Right cardiac atrium (tissue), 5 donors: Measurements from ENCODE around the gene SF3A2. TPM values are rescaled to one million over a fixed set of nuclear protein-coding genes. Genes with fewer than 3 reads are reported as not detected.

Experiments
- ATAC-seq, 2 donors: fragments of 200-7000 bp; cut with Tn5 transposase; one replicate each; pipeline versions ENCODE4 v1.8.0 to v1.9.1; 2020; ENCODE audit warnings: moderate library complexity in 2 of 2, mild to moderate bottlenecking in 1 of 2
- DNase-seq, 3 donors: peaks; one replicate each; pipeline ENCODE4 v3.0.0-alpha.2; 2020
- H3K27ac ChIP-seq: one replicate; pipeline ENCODE4 v1.5.1; 2013; ENCODE audit warnings: mild to moderate bottlenecking, low read length, control low read depth, moderate library complexity
- H3K27me3 ChIP-seq: one replicate; pipeline ENCODE4 v1.6.1; 2013; ENCODE audit not compliant: control insufficient read depth, insufficient read depth
- H3K4me1 ChIP-seq: one replicate; pipeline ENCODE4 v1.6.1; 2013; ENCODE audit warnings: low read length; ENCODE audit not compliant: control insufficient read depth, insufficient read depth
- H3K4me3 ChIP-seq: one replicate; pipeline ENCODE4 v1.5.1; 2013; ENCODE audit warnings: low read length, control low read depth
- H3K9me3 ChIP-seq: one replicate; pipeline ENCODE4 v1.6.1; 2013; ENCODE audit warnings: low read length; ENCODE audit not compliant: control insufficient read depth
- WGBS: extraction: QIAGEN DNeasy Blood & Tissue Kit; methylation state at CpG from one replicate; pipeline ENCODE4 v1.1.7; 2013; 5-methylcytosine and 5-hydroxymethylcytosine counted together
- intact Hi-C, 4 donors: fragments of 100-400 bp; cut with DNase I; formaldehyde crosslinking; loops; one replicate each; pipeline versions ENCODE4 v1.11.0 to v1.14.0; 2022 to 2023
- polyA plus RNA-seq: library from polyadenylated mRNA; stranded (reverse); fragments of 200-250 nt; gene quantifications from one replicate; pipeline ENCODE4 v1.2.3, GENCODE V29; 2013
- total RNA-seq, 4 donors: library from RNA; stranded (reverse); fragmentation: NEBNext Ultra II Directional; extraction: Animal tissue kit (Norgen Biotek cat#: 25700); gene quantifications; one replicate each; pipeline ENCODE4 v1.2.1, GENCODE V29; 2021
- donor health status: healthy with polysubstance abuse.
- donor health status: DM: no; HTN: yes; CAD: no.
- donor health status: DM: no; HTN: no; CAD: no.
- donor health status: DM: no; HTN: yes; CAD: no; lungs with severe emphysema.
- donor health status: DM: yes; HTN: yes; CAD: no.

SF3A2 gene
- total and polyA plus RNA-seq, 5 donors, result 26.4 to 34.9 (median 32.7) TPM

GRCh38 chr19:2249010-2249866, 12.6 kb downstream of the SF3A2 start, which contains the start of gene AMH:
Gene AMH (plus strand): TSS chr19:2249323. CDS start chr19:2249333, 10 bp downstream.
- H3K9me3 ChIP-seq, result no peaks in the 10 kb centered on the region
- DNase-seq (peak in 2 of 3 donors; percentile 58 to 64), ATAC-seq (peak; percentile 1 to 5)
- no peak within 1 kb of the TSS for H3K4me3 ChIP-seq
- H3K4me1 ChIP-seq, result peaks cover 5% of the 10 kb centered on the region
- intact Hi-C loops, result no loop called here
- H3K27me3 ChIP-seq, result no peaks in the 10 kb centered on the region
- WGBS, result 71% methylated on average over 27 of the region's 27 CpGs
- H3K27ac ChIP-seq, result no peak within 1 kb of the TSS

DNA sequence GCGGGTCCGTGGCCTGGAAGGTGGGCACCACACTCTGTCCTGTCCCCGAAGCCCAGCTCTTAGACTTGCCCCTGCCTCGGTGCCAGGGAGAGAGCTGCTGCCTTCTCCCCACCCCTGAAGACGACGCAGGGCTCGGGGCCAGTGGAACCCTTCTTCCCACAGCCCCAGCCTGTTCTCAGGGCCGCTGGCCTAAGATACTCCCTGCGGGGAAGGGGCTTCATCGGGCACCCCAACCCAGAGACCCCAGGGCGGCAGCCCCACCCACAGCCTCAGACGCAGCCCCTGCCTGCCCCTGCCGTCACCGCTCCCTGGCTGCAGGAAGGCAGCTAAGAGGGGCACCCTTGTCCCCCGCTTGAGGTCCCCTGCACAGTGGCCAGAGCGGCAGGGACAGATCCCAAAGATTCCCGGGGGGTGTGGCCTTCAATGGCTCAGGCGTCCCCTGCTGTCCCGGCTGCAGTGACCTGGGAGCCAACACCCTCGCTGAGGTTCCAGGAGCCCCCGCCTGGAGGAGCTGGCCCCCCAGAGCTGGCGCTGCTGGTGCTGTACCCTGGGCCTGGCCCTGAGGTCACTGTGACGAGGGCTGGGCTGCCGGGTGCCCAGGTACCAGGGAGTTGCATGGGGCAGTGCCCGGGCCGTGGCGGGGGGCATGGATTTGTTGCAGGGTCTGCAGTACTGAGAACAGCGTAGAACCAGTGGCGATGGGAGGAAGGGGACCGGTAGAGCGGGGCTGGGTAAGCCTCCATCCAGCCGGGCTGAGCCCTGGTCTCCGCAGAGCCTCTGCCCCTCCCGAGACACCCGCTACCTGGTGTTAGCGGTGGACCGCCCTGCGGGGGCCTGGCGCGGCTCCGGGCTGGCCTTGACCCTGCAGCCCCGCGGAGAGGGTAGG, 13.5 kb downstream of the SF3A2 start:
- 25% methylated on average over 43 of the region's 43 CpGs for WGBS
- peak in 1 of 3 donors; percentile 48 for DNase-seq
- no peaks in the 10 kb centered on the region for H3K27me3 ChIP-seq
- ATAC-seq, result no peak
- peaks cover 5% of the 10 kb centered on the region for H3K4me1 ChIP-seq
- H3K9me3 ChIP-seq, result no peaks in the 10 kb centered on the region
- H3K27ac ChIP-seq, result no peak overlapping the region
- intact Hi-C loops, result no loop called here
- no peak overlapping the region for H3K4me3 ChIP-seq

DNA sequence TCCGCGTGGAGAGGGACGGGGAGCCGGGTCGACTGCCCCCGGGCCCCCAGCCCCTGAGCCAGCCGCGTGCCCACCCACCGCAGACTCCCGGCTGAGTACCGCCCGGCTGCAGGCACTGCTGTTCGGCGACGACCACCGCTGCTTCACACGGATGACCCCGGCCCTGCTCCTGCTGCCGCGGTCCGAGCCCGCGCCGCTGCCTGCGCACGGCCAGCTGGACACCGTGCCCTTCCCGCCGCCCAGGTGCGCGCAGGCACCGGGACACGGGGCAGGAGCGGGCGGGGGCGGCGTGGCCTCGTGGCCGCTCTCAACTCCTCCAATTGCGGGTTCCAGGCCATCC, 14.1 kb downstream of the SF3A2 start:
- DNase-seq (no peak), ATAC-seq (no peak)
- H3K4me1 ChIP-seq, result peaks cover 5% of the 10 kb centered on the region
- no peak overlapping the region for H3K27ac ChIP-seq
- 10% methylated on average over 40 of the region's 40 CpGs for WGBS
- no peaks in the 10 kb centered on the region for H3K27me3 ChIP-seq
- no peaks in the 10 kb centered on the region for H3K9me3 ChIP-seq
- intact Hi-C loops, result no loop called here
- no peak overlapping the region for H3K4me3 ChIP-seq

DNA sequence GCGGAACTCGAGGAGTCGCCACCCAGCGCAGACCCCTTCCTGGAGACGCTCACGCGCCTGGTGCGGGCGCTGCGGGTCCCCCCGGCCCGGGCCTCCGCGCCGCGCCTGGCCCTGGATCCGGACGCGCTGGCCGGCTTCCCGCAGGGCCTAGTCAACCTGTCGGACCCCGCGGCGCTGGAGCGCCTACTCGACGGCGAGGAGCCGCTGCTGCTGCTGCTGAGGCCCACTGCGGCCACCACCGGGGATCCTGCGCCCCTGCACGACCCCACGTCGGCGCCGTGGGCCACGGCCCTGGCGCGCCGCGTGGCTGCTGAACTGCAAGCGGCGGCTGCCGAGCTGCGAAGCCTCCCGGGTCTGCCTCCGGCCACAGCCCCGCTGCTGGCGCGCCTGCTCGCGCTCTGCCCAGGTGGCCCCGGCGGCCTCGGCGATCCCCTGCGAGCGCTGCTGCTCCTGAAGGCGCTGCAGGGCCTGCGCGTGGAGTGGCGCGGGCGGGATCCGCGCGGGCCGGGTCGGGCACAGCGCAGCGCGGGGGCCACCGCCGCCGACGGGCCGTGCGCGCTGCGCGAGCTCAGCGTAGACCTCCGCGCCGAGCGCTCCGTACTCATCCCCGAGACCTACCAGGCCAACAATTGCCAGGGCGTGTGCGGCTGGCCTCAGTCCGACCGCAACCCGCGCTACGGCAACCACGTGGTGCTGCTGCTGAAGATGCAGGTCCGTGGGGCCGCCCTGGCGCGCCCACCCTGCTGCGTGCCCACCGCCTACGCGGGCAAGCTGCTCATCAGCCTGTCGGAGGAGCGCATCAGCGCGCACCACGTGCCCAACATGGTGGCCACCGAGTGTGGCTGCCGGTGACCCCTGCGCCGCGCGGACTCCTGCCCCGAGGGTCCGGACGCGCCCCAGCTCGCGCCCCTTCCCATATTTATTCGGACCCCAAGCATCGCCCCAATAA, 14.8 kb downstream of the SF3A2 start:
- no peaks in the 10 kb centered on the region for H3K27me3 ChIP-seq

GRCh38 chr19:2252055-2252796, 15.6 kb downstream of the SF3A2 start:
- Histone ChIP-seq H3K4me3 (no peak overlapping the region), H3K27ac (no peak overlapping the region), H3K9me3 (no peaks in the 10 kb centered on the region), H3K27me3 (no peaks in the 10 kb centered on the region), H3K4me1 (peaks cover 5% of the 10 kb centered on the region)
- peak in 1 of 3 donors; percentile 56 for DNase-seq
- intact Hi-C loops, result no loop called here
- 11% methylated on average over 74 of the region's 74 CpGs for WGBS
- ATAC-seq, result no peak

More for the DNA sequence above, 14.8 kb downstream of the SF3A2 start:
- ATAC-seq (no peak), DNase-seq (peak in 1 of 3 donors; percentile 59)
- 11% methylated on average over 125 of the region's 125 CpGs for WGBS
- Histone ChIP-seq H3K9me3 (no peaks in the 10 kb centered on the region), H3K4me1 (peaks cover 5% of the 10 kb centered on the region), H3K4me3 (no peak overlapping the region), H3K27ac (no peak overlapping the region)
- intact Hi-C loops, result no loop called here

DNA sequence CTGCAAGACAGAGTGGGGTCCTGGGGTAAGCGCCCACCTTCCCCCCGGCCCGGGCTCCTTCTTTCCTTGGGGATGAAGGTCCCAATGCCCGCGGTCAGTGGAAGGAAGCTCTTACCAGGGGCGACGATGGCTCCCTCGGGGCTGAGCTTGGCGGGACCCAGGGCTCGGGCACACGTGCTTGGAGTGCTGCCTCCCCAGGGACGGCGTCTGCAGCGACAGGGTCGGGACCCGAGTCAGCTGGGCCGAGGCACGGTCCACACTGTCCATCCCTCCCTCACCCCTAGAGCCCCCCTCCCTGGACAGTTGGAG, 16.1 kb downstream of the SF3A2 start:
- Histone ChIP-seq H3K4me1 (peaks cover 5% of the 10 kb centered on the region), H3K27me3 (no peaks in the 10 kb centered on the region), H3K4me3 (no peak overlapping the region), H3K27ac (no peak overlapping the region), H3K9me3 (no peaks in the 10 kb centered on the region)
- ATAC-seq, result no peak
- intact Hi-C loops, result no loop called here
- WGBS, result 9% methylated on average over 18 of the region's 18 CpGs
- DNase-seq, result peak; percentile 17 to 61 (median 46)

DNA sequence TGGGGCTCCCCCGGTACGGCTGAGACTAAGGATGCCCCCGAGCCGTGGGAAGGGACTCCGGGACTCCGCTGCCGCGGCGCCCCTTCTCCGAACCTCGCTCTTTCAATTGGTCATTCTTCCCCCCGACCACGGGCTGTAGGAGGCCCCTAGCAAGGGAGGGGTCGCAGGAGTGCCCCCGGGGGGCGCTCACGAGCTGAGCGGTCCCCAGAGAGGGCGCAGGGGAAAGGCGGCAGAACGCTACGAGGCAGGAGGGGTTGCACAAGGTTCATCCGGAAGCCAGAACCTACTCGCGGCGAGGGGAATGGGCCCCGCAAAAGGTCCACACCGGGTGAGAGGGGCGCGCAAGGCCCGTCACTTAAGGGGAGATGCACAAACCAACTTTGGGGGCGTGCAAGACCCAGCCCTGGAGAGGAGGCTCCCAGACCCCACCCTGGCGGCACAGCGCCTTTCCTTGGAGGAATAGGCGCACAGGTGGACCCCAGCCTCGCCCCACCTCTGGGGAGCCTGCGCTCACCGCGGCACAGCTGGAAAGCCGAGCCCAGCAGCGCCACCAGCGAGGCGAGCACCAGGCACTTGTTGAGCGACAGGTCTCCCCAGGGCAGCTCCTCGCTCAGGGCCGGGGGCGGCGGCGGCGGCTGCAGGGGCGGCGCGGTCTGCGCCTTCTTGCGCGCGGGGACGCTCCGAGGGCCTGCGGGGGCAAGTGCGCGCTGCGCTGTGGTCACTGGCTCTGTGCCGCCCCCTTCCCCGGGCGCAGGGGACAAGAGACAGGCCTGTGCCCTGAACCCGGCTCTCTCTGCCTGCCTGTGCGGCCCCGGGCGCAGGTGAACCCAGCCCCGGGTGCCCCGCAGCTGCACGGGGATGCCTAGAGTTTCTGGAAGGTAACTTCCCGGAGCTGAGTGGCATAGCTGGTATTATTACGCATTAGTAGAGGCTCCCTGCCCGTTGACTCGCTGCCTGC, 16.8 kb downstream of the SF3A2 start:
- DNase-seq (peak in 2 of 3 donors; percentile 14 to 45), ATAC-seq (no peak)
- WGBS, result 5% methylated on average over 77 of the region's 77 CpGs
- Histone ChIP-seq H3K27ac (no peak overlapping the region), H3K9me3 (no peaks in the 10 kb centered on the region), H3K4me3 (no peak overlapping the region), H3K4me1 (peaks cover 5% of the 10 kb centered on the region), H3K27me3 (no peaks in the 10 kb centered on the region)
- intact Hi-C loops, result no loop called here

DNA sequence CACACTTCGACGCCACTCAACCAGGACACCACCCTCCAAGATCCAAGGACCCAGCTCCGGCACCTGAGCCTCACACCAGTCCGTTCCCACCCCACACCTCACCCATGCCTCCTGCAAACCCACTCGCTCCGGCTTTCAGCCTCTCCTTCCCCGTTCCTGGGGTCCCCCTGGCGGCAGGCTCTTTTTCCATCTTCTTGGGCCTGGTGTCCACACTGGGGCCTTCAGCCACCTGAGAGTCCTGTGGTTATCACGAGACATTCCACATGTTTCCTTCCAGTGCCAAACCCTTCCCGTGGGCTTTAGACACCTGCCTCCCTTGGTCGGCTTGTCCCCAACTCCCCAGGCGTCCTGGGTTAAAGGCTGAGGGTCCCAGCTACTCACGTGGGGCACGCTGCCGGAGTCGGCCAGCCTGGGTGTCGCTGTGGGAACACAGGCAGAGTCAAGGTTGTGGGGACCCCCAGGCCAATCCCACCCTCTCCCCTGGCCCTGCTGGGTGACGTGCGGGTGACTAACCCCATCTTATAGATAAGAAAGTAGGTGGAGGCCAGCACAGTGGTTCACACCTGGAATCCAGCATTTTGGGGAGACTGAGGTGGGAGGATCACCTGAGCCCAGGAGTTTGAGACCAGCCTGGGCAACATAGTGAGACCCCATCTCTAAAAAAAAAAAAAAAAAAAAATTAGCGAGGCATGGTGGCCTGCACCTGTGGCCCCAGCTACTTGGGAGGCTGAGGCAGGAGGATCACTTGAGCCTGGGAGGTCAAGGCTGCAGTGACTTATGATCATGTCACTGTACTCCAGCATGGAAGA, 17.6 kb downstream of the SF3A2 start:
- DNase-seq, result peak; percentile 28 to 69 (median 60)
- intact Hi-C loops, result no loop called here
- Histone ChIP-seq H3K27ac (no peak overlapping the region), H3K4me3 (no peak overlapping the region), H3K4me1 (peaks cover 5% of the 10 kb centered on the region), H3K9me3 (no peaks in the 10 kb centered on the region), H3K27me3 (no peaks in the 10 kb centered on the region)
- WGBS, result 65% methylated on average over 20 of the region's 20 CpGs
- ATAC-seq, result peak in 1 of 2 donors; percentile 6
